OCI-LY1 (cell line): Measurements from ENCODE around the gene ARFGEF2.

Experiments
- H2AFZ ChIP-seq: fragments of 200-600 bp; sonication (generic), shearing (Covaris generic); 2 replicates; pipeline ENCODE4 v1.6.0; 2014; ENCODE audit warnings: antibody characterized with exemption, mild to moderate bottlenecking, low read length
- H3F3A ChIP-seq: fragments of 200-600 bp; sonication (generic), shearing (Covaris generic); 2 replicates; pipeline ENCODE4 v1.6.0; 2014; ENCODE audit warnings: mild to moderate bottlenecking, antibody characterized with exemption, low read length, moderate library complexity; ENCODE audit not compliant: insufficient read depth
- H3K27ac ChIP-seq: fragments of 200-600 bp; sonication (generic); 2 replicates; pipeline ENCODE4 v1.5.1; 2014; ENCODE audit warnings: low read length, mixed run types, mild to moderate bottlenecking, low read depth; ENCODE audit not compliant: poor library complexity, severe bottlenecking
- H3K27me3 ChIP-seq: fragments of 200-600 bp; sonication (generic); 2 replicates; pipeline ENCODE4 v1.6.0; 2014; ENCODE audit warnings: antibody characterized with exemption, mild to moderate bottlenecking, low read length, moderate library complexity; ENCODE audit not compliant: insufficient read depth
- H3K36me3 ChIP-seq: fragments of 200-600 bp; sonication (generic); 2 replicates; pipeline ENCODE4 v1.6.1; 2014; ENCODE audit warnings: mild to moderate bottlenecking, antibody characterized with exemption, low read length, moderate library complexity, mixed read lengths; ENCODE audit not compliant: insufficient read depth
- H3K4me1 ChIP-seq: fragments of 200-600 bp; sonication (generic); 2 replicates; pipeline ENCODE4 v1.5.1; 2014; ENCODE audit warnings: mild to moderate bottlenecking, low read length, moderate library complexity; ENCODE audit not compliant: insufficient read depth, severe bottlenecking
- H3K4me2 ChIP-seq: fragments of 200-600 bp; sonication (generic), shearing (Covaris generic); 2 replicates; pipeline ENCODE4 v1.6.1; 2014; ENCODE audit warnings: low read length
- H3K4me3 ChIP-seq: fragments of 200-600 bp; sonication (generic); 2 replicates; pipeline ENCODE4 v1.5.1; 2014; ENCODE audit warnings: low read length, low read depth, mild to moderate bottlenecking, mixed read lengths; ENCODE audit not compliant: poor library complexity, severe bottlenecking
- H3K79me2 ChIP-seq: fragments of 200-600 bp; shearing (Covaris generic); 2 replicates; pipeline ENCODE4 v1.6.1; 2016; ENCODE audit warnings: mixed run types, low read length, mixed read lengths; ENCODE audit not compliant: insufficient read depth
- H3K9ac ChIP-seq: fragments of 200-600 bp; sonication (generic), shearing (Covaris generic); 2 replicates; pipeline ENCODE4 v1.6.1; 2014; ENCODE audit warnings: mild to moderate bottlenecking, low read length, mixed read lengths
- H3K9me2 ChIP-seq: fragments of 200-600 bp; sonication (generic), shearing (Covaris generic); 2 replicates; pipeline ENCODE4 v1.6.1; 2014; ENCODE audit warnings: low read depth, mild to moderate bottlenecking, low read length, mixed read lengths
- H3K9me3 ChIP-seq: fragments of 200-600 bp; shearing (Covaris generic); 2 replicates; pipeline ENCODE4 v1.6.1; 2014; ENCODE audit warnings: low read length, mixed read lengths
- H4K20me1 ChIP-seq: fragments of 200-600 bp; sonication (generic), shearing (Covaris generic); 2 replicates; pipeline ENCODE4 v1.6.0; 2016; ENCODE audit warnings: mild to moderate bottlenecking, low read length; ENCODE audit not compliant: insufficient read depth
- EZH2 ChIP-seq: fragments of 200-600 bp; sonication (generic), shearing (Covaris generic); IDR thresholded peaks from 2 replicates; pipeline ENCODE4 v1.8.0; 2017; ENCODE audit warnings: borderline replicate concordance, mixed run types, mild to moderate bottlenecking, antibody characterized with exemption, low read length, moderate library complexity, mixed read lengths
- TF ChIP-seq, protein P1 (sequence below): fragments of 200-600 bp; sonication (generic), shearing (Covaris generic); IDR thresholded peaks from 2 replicates; pipeline ENCODE4 v1.5.1; 2017; ENCODE audit warnings: mild to moderate bottlenecking, antibody characterized with exemption, low read length, moderate library complexity, mixed read lengths

The ARFGEF2 gene

DNA sequence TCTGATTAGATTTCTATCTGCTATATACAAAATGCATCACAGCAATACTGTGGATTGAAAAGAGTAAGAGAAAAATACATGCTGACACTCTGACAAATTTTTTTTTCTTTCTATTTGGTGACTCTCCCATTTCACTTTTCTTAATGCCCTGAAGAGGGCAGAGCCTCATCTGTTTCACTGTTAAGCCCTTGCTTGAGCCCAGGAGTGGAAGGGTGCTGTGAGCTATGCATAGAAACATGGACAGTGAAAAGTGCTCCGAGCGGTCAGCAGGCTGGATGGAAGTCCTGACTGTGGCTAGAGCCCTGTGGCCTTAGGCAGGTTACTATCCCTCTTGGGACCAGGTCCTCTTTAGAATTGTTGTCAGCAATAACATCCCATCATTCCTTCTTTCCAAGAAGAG is 107.2 kb downstream of the ARFGEF2 start:
- Histone ChIP-seq H3K9me2 (no peaks in the 10 kb centered on the region), H2AFZ (no peak overlapping the region), H3K4me1 (no peaks in the 10 kb centered on the region), H3K9me3 (no peaks in the 10 kb centered on the region), H4K20me1 (no peaks in the 10 kb centered on the region), H3K27me3 (no peaks in the 10 kb centered on the region), H3K36me3 (peaks cover 61% of the 10 kb centered on the region), H3K4me2 (no peak overlapping the region), H3F3A (no peaks in the 10 kb centered on the region), H3K4me3 (no peak overlapping the region), H3K79me2 (no peaks in the 10 kb centered on the region), H3K27ac (no peak overlapping the region), H3K9ac (no peak overlapping the region)
- TF ChIP-seq EZH2: no peak
- TF ChIP-seq, protein P1, sequence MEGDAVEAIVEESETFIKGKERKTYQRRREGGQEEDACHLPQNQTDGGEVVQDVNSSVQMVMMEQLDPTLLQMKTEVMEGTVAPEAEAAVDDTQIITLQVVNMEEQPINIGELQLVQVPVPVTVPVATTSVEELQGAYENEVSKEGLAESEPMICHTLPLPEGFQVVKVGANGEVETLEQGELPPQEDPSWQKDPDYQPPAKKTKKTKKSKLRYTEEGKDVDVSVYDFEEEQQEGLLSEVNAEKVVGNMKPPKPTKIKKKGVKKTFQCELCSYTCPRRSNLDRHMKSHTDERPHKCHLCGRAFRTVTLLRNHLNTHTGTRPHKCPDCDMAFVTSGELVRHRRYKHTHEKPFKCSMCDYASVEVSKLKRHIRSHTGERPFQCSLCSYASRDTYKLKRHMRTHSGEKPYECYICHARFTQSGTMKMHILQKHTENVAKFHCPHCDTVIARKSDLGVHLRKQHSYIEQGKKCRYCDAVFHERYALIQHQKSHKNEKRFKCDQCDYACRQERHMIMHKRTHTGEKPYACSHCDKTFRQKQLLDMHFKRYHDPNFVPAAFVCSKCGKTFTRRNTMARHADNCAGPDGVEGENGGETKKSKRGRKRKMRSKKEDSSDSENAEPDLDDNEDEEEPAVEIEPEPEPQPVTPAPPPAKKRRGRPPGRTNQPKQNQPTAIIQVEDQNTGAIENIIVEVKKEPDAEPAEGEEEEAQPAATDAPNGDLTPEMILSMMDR: peak; percentile 49

DNA sequence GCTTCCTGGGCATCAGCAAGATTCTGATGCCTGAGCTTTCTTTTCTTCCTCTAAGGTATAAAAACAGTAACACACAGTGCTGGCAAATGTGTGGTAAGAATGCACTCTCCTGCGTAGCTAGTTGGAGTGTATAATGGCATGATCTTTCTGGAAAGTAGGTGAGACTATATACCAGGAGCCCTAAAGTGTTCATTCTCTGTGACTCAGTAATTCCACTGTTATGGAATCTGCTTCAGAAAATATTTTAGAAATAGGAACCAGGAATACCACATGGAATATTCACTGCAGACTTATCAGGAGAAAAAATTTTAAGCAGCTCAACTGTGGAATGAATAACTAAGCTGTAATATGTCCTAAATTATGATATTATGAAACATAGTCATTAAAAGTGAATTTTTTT is 107.7 kb downstream of the ARFGEF2 start:
- Histone ChIP-seq H3K36me3 (peaks cover 61% of the 10 kb centered on the region; the same call in 1 of the 2 replicates), H3K4me3 (no peak overlapping the region), H3F3A (no peaks in the 10 kb centered on the region), H3K4me2 (no peak overlapping the region), H3K27me3 (no peaks in the 10 kb centered on the region), H3K9me3 (no peaks in the 10 kb centered on the region), H3K4me1 (no peaks in the 10 kb centered on the region), H2AFZ (no peak overlapping the region), H3K9ac (no peak overlapping the region), H3K79me2 (no peaks in the 10 kb centered on the region), H4K20me1 (no peaks in the 10 kb centered on the region), H3K9me2 (no peaks in the 10 kb centered on the region), H3K27ac (no peak overlapping the region)
- TF ChIP-seq, protein P1: no peak
- no peak for TF ChIP-seq EZH2

DNA sequence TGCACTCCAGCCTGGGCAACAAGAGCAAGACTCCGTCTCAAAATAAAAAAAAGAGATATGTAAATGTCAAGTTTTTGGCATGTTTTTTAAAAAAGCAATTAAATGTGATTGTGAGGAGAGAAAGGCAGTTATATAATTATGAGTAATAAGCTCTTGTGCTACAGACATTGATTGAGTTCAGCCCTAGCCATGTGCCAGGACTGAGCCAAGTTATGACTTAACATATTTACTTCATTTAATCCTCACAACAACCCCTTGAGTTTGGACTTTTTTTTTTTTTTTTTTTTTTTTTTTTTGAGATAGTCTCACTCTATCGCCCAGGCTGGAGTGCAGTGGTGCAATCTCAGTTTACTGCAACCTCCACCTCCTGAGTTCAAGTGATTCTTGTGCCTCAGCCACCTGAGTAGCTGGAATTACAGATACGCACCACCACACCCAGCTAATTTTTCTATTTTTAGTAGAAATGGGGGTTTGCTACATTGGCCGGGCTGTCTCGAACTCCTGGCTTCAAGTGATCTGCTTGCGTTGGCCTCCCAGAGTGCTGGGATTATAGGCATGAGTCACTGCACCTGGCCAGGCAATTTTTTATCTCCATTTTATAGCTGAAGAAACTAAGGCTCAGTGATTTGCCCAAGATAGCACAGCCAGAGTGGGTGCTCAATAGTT is 109.6 kb downstream of the ARFGEF2 start:
- Histone ChIP-seq H3K4me1 (no peaks in the 10 kb centered on the region), H3F3A (no peaks in the 10 kb centered on the region; the same call in 1 of the 2 replicates), H3K9me2 (no peaks in the 10 kb centered on the region), H3K27ac (no peak overlapping the region), H4K20me1 (no peaks in the 10 kb centered on the region), H3K36me3 (peaks cover 53% of the 10 kb centered on the region; the same call in 1 of the 2 replicates), H3K4me3 (no peak overlapping the region), H3K9me3 (no peaks in the 10 kb centered on the region), H3K9ac (no peak overlapping the region), H3K4me2 (no peak overlapping the region), H3K27me3 (no peaks in the 10 kb centered on the region), H2AFZ (no peak overlapping the region), H3K79me2 (no peaks in the 10 kb centered on the region)
- TF ChIP-seq EZH2: no peak
- TF ChIP-seq, protein P1: no peak
